ENCODE measurements around the gene GRM4.
A peak's percentile ranks its signal among the peaks of the same experiment; 100 is the strongest.

Gene GRM4

DNA sequence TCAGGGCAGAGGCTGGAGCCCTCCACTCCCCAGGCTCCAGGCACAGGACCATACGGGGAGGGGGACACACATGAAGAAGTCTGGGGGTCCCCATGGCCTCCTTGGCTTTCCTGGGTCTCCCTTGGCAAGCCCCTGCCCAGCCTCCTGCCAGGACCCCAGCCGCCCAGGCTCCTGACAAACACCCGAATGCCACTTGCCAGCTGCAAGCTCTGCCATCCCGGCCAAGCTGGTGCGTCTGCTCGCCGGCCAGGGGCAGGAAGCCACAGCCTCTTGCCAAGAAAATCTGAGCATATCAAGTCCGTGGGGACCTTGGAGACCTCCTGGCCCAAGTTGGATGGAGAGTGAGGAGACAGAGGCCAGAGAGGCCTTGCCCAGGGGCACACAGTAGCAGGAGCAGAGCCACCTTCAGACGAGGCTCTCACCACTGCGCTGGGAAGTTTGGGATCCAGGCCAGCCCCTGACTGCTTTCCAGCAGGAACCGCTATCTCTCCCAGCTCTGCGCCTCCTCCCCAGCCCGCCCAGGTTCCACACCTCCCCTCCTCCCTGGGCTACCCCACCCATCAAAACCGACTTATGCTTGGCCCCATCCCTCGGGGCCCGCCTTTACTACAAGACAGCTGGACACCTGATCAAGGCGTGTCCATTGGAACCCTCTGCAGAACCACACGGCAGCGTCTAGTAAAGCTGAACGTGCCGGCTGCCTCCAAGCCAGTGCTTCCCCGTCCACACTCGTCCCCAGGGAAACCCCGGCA lies 80.2 kb downstream of the GRM4 start:
- peak in 5 of 56 donors; percentile 3 to 37 (median 35) for DNase-seq

DNA sequence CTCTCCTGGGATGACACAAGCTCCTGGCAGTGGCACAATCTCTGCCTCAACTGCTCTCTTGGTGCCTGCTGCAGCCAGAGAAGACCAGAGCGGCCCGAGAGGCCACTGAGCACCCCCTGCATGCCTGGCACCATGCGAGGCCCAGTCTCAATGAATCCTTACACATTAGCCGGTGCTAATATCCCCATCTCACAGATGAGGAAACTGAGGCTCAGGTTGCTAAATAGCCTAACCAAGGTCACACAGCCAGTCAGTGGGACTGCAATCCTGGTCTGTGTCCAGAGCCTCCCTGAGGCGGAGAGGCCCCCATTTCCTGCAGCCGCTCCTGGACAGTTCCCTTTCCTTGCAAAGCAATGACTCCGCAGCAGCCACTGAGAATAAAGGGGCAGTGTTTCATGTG lies 81.2 kb downstream of the GRM4 start:
- DNase-seq = no peak

DNA sequence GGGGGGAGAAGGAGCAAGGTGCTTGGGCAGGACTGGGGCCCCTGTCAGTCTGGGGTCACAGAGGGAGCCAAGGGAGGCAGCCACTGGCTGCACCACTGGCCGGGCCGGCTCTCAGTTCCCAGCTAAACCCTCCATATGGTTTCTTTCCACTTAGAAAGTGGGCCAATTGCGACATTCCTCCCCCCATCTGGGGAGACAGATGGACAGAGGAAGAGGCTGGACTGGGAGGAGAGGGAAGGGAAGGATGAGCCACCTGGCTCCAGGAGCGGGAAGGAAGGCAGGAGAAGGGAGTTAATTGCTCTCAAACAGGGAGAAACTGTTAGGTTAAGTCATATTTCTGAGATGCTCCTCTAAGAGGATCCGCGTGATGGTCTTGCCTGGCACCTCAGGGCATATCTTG lies 82.2 kb downstream of the GRM4 start:
- DNase-seq = no peak

DNA sequence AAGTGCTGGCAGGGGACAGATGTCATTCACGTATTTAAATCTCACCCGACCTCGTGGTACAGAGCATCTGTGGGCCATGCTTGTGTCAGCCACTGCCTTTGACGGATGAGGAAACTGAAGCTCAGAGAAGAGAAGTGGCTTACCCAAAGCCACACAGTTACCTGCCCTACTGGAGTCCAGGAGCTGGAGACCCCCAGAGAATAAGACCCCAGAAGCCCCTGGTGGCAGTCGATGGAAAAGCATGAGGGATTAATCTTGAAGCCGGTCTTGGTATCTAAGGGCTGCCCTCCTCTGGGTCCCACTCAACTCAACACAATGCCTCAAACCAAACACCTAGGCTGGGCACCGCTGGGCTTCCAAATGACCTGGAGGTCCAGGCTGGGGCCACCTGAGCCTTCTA lies 83.1 kb downstream of the GRM4 start:
- no peak for DNase-seq

DNA sequence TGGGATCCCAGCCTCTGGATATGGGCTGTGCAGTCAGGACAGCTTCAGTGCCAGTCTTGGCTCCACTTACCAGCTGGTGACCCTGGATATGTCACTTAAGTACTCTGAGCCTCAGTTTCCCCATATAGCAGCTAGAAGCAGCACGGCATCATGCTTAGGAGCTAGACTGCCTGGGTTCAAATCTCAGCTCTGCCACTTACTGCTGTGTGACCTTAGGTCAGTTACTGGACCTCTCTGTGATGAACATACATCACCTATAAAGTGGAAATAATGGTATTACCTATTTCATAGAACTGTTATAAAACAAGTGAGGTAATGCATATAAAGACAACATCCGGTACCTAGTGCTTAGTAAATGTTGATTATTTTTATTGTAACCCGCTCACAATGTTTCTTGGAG lies 83.7 kb downstream of the GRM4 start:
- DNase-seq = no peak

DNA sequence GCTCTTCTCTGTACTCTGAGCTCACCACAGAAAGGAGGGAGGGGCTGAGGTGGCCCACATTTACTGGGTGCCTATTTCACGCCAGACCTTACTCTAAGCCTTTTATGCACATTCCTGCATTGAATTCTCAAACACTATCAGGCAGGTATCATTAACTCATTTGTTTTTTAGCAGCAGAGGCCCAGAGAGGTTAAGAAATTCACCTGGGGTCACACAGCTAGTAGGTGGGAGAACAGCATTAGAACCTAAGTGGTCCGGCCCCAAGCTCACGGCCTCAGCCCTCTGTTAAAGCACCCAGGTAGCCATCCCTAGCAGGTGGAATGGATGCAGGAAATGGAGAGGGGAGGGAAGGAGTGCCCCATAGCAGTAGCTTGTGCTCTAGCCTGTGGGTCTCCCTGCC lies 84.5 kb downstream of the GRM4 start:
- no peak for DNase-seq

DNA sequence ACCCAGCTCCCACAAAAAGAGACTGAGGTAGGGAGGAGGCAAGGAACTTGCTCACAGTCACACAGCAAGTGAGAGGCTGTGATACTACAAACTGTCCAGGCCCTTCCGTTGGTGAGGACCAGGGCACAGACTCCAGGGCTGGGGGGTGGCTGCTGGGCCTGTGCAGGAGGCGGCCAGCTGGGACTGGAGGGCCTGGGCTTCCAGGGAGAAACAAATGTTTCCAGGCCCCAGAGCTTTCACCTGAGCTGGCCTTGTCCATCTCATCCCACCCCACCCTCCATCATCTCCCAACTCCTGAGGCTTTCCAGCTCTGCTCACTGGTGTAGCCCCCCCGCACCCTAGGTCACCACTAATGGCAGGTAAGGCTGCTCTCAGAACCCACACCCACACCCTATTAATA lies 86.0 kb downstream of the GRM4 start:
- DNase-seq = no peak

DNA sequence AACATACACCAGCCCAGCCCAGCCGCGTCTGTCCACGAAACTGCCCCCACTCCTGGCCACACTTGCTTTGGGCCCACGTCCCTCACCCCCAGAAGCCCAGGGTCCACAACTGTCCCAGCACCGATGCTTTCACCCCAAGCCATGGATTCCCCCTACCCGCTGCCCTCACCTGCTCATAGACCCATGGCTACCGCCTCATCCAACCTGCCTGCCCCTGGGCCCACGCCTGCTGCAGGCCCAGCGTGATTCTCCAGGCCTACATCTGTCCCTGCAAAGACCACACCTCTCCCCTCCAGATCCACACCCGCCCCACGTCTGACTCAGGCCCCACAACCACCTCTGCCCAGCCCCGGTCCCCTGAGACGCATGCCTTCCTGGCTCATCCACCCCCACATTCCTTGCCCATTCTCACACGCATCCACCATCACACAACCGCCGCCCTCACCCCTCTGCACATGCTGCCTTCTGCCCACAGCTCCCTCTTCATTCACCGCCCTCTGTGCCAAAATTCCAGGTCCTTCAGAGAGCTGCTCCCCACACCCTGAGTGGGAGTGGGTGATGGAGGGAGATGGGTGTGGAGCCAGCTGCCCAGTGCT lies 86.7 kb downstream of the GRM4 start:
- DNase-seq = no peak

DNA sequence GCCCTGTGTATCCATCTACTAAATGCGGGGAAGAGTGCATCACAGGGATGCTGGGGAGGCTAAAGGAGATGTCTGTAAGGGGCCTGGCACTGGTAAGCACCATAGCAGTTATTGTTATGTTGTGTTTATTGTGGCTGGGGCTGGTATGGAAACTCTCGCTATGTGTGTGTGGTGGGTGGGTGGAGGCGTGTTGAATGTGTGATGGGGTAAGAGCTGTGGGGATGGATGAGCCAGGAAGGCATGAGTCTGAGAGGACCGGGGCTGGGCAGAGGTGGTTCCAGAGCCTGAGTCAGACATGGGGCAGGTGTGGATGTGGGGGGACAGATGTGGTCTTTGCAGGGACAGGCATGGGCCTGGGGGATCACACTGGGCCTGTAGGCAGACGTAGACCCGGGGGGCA lies 88.1 kb downstream of the GRM4 start:
- DNase-seq = no peak

DNA sequence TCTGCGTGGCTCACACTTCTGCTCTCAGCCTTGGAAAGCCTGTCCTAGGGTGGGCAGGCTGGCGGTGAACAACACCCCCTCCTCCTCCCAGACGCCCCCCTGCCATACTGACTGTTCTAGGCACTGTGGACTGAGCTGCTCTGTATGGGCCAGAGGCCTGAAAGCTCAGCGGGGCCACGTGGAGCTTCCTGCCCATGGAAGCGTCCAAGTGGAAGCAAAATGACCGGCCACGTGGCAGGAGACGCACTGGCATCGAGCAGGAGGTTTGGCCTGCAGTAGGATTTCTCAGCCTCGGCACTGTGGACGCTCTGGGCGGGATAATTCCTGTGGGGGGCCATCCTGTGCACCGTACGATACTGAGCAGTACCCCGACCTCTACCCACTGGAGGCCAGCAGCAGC lies 88.7 kb downstream of the GRM4 start:
- DNase-seq = no peak

DNA sequence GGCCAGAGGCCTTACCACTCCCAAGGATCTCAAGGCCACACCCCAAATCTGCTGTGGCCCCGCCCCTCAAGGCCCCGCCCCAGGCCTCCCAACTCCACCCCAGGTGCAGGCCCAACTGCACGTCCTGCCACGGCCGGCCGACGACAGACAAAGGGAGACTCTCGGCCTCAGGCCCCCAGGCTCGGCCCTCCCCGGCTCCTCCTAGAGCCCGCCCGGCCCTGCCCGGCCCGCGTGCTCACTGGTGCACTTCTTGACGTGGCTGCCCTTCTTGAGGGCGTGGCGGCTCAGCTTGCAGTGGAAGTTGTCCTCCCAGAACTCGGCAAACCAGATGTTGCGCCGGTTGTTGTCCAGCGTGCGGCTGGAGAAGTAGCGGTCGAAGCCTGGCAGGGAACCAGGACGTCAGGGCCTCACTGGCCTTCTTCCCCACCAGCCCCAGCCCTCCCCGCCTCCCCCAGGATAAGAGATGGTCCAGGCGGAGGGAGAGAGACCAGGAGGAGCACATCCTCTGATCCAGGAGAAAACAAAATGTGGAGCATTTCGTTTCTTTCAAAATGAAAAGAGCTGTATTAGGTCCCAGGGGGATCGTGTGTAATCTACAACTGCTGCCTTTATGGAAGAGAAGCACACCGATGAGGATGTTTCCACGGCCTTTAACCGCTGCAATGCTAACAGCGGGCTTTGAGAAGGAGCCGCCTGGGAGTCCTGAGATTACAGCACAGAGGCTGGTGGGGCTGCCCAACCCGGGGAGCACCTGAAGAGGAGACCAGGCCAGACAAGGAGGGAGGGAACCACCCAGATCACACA lies 89.4 kb downstream of the GRM4 start:
- no peak for DNase-seq

DNA sequence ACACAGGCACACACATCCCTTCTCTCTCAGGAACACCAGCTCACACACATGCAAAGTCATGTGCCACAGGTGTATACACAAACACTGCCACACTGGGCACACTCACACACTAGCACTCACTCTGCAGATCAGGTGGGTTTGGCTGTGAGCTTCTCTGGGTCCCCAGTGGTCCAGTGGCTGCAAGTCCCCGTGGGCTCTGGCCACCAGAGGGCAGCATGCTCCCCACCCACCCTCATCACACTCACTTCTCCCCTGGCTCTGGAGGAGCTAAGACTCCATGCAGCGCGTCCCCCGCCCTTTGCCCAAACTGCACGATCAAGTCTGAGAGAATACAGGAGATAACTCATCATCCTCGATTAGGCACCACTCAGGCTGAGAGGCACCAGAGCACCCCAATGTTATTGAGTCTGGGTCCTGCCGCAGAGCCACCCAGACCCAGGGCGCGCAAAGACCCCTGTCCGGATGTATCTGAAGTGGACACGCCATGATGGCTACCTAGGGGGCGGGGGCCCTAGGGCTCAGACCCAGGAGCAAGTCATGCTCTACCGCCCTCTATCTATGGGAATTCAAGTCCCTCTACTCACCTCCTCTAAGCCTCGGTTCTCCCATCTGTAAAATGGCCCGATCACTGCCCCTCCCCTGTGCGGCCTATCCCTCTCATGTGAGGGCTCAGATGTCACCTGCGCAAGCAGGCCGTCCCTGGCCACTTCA lies 90.5 kb downstream of the GRM4 start:
- peak in 28 of 56 donors; percentile 3 to 65 (median 17) for DNase-seq

DNA sequence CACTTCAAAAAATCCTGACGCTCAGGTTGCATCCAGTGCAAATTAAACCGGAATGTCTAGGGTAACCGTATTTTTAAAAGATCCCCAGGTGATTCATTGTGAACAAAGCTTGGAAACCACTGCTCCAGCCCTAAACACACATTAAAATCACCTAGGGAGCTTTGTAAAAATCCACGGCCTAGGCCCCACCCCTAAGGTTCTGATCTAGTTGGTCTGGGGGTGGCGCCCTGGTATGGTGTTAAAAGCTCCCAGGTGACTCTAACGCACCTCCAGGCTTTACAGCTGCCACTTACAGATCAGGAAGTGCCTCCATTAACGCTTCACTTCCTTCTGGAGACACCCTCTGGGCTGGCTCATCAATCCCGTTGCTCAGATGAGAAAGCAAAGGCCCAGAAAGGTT lies 92.2 kb downstream of the GRM4 start:
- DNase-seq = no peak

DNA sequence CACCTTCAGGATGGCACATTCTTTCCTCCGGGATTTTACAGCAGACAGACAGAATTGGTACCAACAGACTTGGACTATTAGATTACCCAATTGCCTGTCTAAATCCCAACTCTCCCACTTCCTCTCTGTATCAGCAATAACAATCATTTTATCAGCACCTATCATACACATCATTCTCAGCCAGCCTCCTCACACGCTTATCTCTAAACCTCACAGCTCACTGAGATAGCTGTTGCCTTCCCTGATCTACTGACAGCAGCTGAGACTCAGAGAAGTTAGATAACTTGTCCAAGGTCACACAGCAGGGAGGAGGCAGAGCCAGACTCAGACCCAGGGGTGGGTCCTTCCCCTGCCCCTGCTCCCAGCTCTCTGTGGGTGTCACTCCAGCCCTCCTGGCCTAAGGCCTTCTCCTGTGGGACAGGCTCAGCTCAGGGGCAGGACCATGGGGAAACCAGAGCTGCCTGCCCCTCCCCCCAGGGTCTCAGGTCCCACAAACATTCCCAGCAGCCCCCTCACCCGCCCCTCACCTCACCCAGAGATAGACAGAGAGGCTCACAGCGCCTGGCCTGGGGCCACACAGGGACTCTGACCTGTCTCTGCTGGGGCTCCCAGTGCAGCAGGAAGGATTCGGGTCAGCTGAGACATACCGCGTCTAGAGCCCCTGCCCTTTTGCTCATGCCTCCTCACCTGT lies 92.8 kb downstream of the GRM4 start:
- DNase-seq = no peak

DNA sequence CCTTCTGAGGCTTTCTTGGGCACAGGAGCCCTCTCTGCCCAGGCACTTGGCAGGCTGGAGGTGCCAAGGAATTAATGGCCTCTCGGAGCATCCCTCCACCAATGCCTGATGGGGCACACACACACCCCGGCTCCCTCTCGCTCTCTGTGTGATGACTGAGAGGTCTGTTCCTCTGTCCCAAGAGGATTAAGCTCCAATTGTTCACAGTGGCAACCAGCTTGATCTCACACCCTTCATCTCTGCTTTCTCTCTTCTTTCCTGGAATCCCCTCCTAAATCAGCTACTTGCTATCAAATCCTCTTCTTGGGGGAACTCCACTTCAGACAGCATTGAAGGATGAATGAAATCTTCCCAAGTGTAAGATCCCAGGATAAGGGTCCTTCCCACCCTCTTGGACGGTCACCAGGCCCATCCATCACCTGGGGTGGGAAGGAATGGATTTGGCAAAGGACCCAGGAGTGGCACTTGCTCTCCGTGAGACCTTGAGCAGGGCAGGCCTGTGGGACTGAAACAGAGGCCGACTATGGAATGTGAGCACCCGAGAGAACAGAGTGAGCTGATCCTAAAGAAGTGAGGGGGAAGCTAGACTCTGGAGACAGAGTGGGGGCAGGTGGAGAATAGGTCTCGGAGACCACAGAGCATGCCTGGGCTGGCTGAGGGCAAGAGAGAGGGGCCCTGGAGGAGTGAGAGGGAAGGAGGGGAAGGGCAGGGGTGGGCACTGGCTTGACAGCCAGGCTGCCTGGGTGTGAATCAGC lies 93.6 kb downstream of the GRM4 start:
- DNase-seq = no peak

DNA sequence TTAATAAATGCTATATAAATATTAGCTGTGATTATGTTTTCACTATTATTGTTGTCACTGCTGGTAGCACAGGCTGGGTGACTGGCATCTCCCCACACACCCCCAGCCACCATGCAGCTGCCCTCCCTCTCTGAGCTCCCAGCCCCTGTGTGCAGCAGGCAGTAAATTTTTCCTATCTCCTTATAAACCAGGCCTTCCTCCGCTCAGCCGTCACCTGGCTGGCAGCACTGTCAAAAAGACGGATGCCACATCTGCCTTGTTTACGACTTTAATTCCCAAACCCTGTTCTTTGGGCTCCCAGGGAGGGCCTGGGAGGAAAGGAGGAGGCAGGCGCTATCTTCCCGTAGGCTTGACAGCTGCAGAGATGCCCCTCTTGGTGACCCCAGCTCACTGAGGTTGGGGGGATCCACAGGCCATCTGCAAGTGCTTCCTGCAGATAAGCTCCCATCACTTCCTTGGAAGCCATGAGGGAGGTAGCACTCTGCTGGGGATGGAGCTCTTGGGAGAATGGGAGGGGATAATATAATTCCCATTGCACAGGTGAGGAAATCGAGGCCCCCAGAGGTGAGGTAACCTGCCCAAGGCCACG lies 94.5 kb downstream of the GRM4 start:
- DNase-seq = no peak

DNA sequence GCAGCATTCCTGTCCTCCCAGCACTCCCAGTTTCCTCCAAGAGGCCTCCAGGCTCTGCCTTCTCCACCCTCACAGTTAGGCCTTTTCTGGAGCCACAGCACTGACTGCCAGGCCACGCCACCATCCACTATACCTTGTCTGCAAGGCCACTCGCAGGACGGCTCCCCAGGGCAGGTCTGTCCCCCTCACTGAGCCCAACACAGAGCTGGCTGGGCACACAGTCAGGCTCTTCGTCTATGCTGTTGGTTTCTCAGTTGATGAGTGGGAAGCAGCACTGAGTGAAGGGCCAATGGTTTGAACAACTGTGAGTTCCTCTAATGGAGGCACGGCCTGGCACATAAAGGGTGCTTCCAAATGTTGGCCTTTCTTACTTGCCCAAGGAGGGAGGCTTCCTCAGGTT lies 95.2 kb downstream of the GRM4 start:
- DNase-seq = no peak

DNA sequence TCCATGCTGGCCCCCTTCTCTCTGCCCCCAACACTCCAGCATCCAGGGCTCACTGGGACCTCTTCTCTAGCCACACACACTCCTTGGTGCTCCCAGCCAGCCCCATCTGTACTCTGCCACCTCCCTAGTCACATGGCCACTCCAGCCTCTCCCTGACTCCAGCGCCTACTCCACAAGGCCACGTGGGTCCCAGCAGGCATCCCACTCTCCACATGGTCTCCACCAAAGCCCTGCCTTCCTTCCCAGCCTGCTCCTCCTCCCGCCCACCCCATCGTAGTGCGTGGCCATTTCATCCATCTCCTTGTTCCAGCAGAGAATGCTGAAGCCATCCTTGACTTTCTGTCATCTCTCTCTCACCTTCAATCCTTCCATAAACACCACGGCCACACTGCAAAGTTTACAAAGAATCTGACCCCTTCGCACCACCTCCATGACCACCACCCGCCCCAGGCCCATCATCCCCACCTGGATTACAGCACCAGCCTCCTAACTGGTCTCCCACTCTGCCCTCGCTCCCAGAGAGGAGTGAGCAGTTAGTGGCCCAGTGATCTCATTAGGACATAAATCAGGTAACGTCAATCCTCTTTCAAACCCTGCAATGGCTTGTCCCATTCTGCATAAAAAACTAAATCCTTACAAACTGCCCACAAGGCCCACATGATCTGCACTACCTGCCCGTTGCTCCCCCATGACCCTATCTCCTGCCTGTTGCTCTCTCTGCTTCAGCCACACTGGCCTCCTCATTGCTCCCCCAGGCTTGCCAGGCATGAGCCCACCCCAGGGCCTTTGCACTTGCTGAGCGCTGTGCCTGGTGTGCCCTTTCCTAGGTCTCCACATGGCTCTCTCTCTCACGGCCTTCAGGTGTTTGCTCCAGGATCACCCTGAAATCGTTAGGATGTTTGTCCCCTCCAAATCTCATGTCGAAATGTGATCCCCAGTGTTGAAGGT lies 96.2 kb downstream of the GRM4 start:
- DNase-seq = peak in 6 of 56 donors; percentile 6 to 31 (median 16)
